Kidney (tissue), 14 donors: ENCODE data around the gene PCSK5. TPM values are rescaled to one million over a fixed set of nuclear protein-coding genes. Genes with fewer than 3 reads are reported as not detected.
A peak's percentile ranks its signal among the peaks of the same experiment; 100 is the strongest.

Source experiments
- DNase-seq, 5 donors: peaks; one replicate each; pipeline ENCODE4 v3.0.0-alpha.2; 2013 to 2020
- FAIRE-seq: peaks from 2 replicates; lab custom pipeline; 2012; peaks lifted over from hg19 to GRCh38; lab: Jason Lieb, UNC
- H3K27ac ChIP-seq, 2 donors: one replicate each; pipeline ENCODE4 v1.7.0; 2013; ENCODE audit warnings: low read depth in 2 of 2, low read length in 2 of 2, inconsistent platforms in 1 of 2
- H3K27me3 ChIP-seq: one replicate; pipeline ENCODE4 v1.7.1; 2013; ENCODE audit warnings: low read length, inconsistent platforms; ENCODE audit not compliant: control insufficient read depth, insufficient read depth
- H3K36me3 ChIP-seq, 3 donors: one replicate each; pipeline versions ENCODE4 v1.7.0 to v1.7.1; 2013; ENCODE audit warnings: low read length in 3 of 3, control low read depth in 1 of 3, inconsistent platforms in 1 of 3; ENCODE audit not compliant: insufficient read depth in 3 of 3, control insufficient read depth in 2 of 3
- H3K4me1 ChIP-seq, 3 donors: one replicate each; pipeline versions ENCODE4 v1.7.0 to v1.7.1; 2013; ENCODE audit warnings: low read length in 3 of 3, inconsistent platforms in 1 of 3, low read depth in 1 of 3; ENCODE audit not compliant: control insufficient read depth in 2 of 3, insufficient read depth in 2 of 3
- H3K4me3 ChIP-seq, 3 donors: one replicate each; pipeline versions ENCODE4 v1.7.0 to v1.8.1; 2013; ENCODE audit warnings: low read length in 3 of 3, control low read depth in 1 of 3, inconsistent platforms in 1 of 3
- H3K9ac ChIP-seq, 3 donors: one replicate each; pipeline versions ENCODE4 v1.7.0 to v1.7.1; 2013; ENCODE audit warnings: low read length in 3 of 3, control low read depth in 1 of 3, inconsistent platforms in 1 of 3
- H3K9me3 ChIP-seq, 3 donors: one replicate each; pipeline versions ENCODE4 v1.7.0 to v1.7.1; 2013; ENCODE audit warnings: low read length in 3 of 3, control low read depth in 1 of 3, inconsistent platforms in 1 of 3; ENCODE audit not compliant: control insufficient read depth in 2 of 3, insufficient read depth in 1 of 3
- intact Hi-C: fragments of 100-400 bp; cut with DNase I; formaldehyde crosslinking; loops from one replicate; pipeline ENCODE4 v1.11.1; 2022
- polyA plus RNA-seq: library from polyadenylated mRNA; stranded (reverse); fragments of 350-450 nt; fragmentation: Illumina TruSeq; extraction: RNeasy Lipid Tissue Mini Kit (QIAGEN cat#74804); gene quantifications from one replicate; pipeline ENCODE4 v1.2.3, GENCODE V29; 2014; ENCODE audit warnings: low read depth, low replicate concordance; ENCODE audit not compliant: insufficient read depth
- total RNA-seq: library from RNA; stranded (reverse); fragmentation: NEBNext Ultra II Directional; extraction: Animal tissue kit (Norgen Biotek cat#: 25700); gene quantifications from one replicate; pipeline ENCODE4 v1.2.1, GENCODE V29; 2021
- TF ChIP-seq, protein P1 (sequence below): IDR thresholded peaks from 3 replicates; pipeline ENCODE4 v1.5.1; 2012; ENCODE audit warnings: mild to moderate bottlenecking, moderate library complexity, borderline replicate concordance; ENCODE audit not compliant: insufficient read depth; ENCODE audit errors: extremely low read depth
- donor health status: control.
- donor health status: control.
- donor health status: control.
- donor health status: control.
- donor health status: control.
- donor health status: DM: yes; HTN: yes; CAD: no.
- donor health status: Normal renal cell carcinoma (clear cell type).

PCSK5 gene
- total and polyA plus RNA-seq, 2 donors from 2014 or later: 1.6 to 14.7 TPM

DNA sequence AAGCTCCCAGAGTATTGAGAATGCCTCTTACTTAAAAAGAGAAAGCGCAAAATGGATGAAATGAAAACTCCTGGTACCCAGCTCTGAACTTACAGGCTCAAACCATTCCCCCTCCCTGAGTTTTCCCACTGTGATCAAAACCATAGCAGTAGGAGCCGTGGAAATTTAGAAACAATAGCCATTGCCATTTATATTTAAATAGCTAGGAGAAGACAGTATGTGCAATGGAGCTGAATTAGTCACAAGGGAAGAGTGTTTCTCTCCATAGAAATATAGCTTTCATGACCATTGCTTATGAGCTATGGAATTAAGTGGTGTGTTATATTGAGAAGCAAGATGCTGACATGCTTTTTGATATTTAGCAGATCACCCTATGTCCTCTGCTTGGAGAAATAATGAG is 84.6 kb downstream of the PCSK5 start:
- H3K27ac ChIP-seq: no peak overlapping the region
- H3K4me1 ChIP-seq: no peaks in the 10 kb centered on the region
- TF ChIP-seq, protein P1, sequence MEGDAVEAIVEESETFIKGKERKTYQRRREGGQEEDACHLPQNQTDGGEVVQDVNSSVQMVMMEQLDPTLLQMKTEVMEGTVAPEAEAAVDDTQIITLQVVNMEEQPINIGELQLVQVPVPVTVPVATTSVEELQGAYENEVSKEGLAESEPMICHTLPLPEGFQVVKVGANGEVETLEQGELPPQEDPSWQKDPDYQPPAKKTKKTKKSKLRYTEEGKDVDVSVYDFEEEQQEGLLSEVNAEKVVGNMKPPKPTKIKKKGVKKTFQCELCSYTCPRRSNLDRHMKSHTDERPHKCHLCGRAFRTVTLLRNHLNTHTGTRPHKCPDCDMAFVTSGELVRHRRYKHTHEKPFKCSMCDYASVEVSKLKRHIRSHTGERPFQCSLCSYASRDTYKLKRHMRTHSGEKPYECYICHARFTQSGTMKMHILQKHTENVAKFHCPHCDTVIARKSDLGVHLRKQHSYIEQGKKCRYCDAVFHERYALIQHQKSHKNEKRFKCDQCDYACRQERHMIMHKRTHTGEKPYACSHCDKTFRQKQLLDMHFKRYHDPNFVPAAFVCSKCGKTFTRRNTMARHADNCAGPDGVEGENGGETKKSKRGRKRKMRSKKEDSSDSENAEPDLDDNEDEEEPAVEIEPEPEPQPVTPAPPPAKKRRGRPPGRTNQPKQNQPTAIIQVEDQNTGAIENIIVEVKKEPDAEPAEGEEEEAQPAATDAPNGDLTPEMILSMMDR: no peak
- FAIRE-seq (no peak), DNase-seq (no peak)
- intact Hi-C loops: no loop called here
- H3K4me3 ChIP-seq: no peak overlapping the region
- no peak overlapping the region for H3K9ac ChIP-seq
- no peaks in the 10 kb centered on the region for H3K9me3 ChIP-seq
- no peaks in the 10 kb centered on the region for H3K36me3 ChIP-seq
- H3K27me3 ChIP-seq: no peaks in the 10 kb centered on the region

DNA sequence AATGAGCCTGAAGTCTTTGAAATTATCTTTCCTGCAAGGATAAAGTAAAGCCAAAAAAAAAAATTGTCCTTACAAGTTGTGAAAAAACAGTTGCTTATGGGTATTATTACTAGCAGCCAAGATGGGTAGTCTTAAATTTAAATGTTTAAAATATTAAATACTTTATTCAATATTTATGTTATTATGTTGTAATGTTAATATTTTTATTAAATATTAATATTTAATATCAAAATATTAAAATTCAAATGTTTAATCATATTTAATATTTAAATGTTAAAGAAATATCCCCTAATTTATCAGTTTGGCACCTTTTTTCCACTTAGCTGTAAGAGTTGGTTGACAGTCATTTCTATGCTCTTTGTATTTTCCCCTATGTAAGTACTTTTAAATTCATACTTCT is 86.1 kb downstream of the PCSK5 start:
- DNase-seq (no peak), FAIRE-seq (peak; percentile 94)
- no peak overlapping the region for H3K27ac ChIP-seq
- no peaks in the 10 kb centered on the region for H3K4me1 ChIP-seq
- TF ChIP-seq, protein P1: no peak
- H3K36me3 ChIP-seq: no peaks in the 10 kb centered on the region
- no peaks in the 10 kb centered on the region for H3K27me3 ChIP-seq
- no peaks in the 10 kb centered on the region for H3K9me3 ChIP-seq
- no peak overlapping the region for H3K9ac ChIP-seq
- intact Hi-C loops: no loop called here
- H3K4me3 ChIP-seq: no peak overlapping the region

DNA sequence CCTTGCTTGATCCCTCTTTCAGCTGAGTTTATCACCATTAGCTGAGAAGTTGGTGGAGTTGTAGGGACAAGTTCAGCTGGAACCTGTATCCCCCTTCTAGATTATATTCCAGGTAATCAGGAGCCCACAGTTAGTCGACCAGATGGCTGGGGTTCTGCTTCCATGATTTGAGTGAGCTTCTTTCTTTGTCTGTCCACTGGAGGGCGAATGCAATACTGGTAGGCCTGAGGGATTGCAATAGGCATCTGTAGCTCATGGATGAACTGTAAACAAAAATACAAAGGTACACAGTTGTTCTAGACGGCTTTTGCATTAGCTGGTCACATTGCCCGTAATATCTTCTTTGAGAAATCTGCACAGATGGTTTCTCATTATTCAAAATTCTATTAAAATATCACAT is 88.9 kb downstream of the PCSK5 start:
- H3K27me3 ChIP-seq: no peaks in the 10 kb centered on the region
- no peaks in the 10 kb centered on the region for H3K9me3 ChIP-seq
- intact Hi-C loops: no loop called here
- no peak overlapping the region for H3K9ac ChIP-seq
- TF ChIP-seq, protein P1: no peak
- no peaks in the 10 kb centered on the region for H3K4me1 ChIP-seq
- FAIRE-seq (no peak), DNase-seq (no peak)
- H3K27ac ChIP-seq: no peak overlapping the region
- no peaks in the 10 kb centered on the region for H3K36me3 ChIP-seq
- no peak overlapping the region for H3K4me3 ChIP-seq
